HG02759 (cell line): ENCODE data around the gene CACNA2D3.

Source experiments
- ATAC-seq: cut with Tn5 transposase; IDR thresholded peaks from one replicate; pipeline ENCODE4 v1.9.1; 2021; ENCODE audit warnings: mild to moderate bottlenecking, moderate library complexity; ENCODE audit not compliant: unreplicated experiment

Gene CACNA2D3

DNA sequence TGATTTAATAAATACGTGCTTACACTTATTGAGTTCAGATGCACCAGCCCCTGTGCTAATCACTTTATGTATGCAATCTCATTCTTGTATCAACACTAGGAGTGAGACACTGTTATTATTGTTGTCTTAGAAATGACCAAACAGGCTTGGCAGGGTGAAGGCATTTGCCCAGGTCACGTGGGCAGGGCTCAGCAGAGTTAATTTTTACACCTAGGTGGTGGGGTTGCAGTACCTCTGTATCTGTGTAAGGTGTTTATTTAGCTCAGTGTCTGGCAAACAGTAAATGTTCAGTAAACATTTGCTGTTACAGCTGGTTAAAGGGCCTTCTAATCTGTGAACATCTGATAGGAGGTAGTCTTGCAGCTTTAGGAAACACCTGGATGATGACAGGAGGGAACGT is 200.0 kb downstream of the CACNA2D3 start:
- ATAC-seq, result no peak

DNA sequence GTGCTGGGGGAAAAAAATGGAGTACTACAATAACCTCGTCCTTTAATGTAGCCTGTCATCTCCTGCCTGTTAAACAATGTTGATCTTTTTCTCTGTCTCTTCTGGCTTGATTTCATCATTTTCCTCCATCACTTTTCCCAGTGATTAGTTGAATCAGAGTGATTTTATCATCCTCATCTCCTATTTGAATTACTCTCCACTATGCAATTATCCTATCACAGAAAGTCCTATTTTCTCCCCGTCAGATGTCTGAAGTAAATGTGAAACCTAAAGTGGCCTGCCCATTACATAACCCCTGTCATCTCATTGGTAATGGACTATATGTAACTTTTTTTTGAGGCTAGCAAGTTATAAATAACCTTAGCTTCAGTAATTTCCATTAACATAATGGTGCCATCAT is 201.8 kb downstream of the CACNA2D3 start:
- no peak for ATAC-seq

DNA sequence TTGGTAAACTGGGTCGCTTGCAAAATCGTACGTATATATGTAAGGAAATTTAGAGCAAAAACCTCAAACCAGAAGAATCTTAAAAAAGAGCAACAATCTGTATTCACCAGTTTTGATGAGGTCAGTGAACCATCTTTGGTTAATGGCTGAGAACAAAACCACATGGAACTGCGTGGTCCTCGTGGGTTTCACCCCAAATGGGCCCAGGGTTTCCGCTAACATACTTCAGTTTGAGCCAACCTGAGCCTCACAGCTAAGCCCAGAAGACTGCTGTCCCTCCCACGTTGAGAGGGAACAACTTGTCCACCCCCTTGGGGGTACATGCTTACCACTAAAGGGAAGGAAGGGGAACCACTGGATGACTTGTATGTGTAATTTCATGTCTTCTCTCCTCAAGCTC is 204.6 kb downstream of the CACNA2D3 start:
- no peak for ATAC-seq

DNA sequence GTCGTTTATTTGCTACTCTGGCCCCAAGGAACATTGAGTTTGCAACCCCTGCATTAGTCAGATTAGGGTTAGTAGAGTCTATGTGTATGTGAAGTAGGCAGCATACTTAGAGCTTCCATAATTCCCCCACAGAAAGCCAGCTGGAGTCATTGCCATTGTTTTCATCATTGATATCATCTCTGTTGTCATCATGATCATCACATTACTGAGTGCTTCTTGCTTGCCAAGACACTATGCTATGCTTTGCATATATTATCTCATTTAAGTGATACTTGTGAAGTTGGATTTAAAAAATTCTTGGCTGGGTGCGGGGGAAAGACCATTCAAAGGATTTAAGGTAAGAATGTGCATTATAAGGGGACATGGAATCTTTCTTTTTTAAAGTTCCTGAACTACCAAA is 209.0 kb downstream of the CACNA2D3 start:
- ATAC-seq, result no peak

DNA sequence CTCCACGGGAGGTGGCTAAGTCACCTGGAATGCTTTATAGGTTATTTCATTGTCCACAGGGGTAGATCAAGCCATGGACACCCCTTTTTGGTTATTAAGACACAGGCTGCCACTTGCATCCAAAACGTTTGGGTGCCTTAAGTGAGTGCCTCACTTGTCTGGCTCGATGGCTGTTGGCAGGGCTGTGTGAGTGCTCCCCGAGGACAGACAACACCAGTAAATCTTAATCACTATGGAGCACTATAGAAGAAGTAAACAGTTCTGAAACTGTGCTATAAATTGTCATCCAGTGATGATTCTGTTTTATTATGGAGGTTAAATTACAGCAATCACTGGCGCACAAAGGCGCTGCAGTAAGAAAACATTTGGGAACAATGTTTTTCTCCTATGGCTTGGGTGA is 215.5 kb downstream of the CACNA2D3 start:
- ATAC-seq, result no peak

DNA sequence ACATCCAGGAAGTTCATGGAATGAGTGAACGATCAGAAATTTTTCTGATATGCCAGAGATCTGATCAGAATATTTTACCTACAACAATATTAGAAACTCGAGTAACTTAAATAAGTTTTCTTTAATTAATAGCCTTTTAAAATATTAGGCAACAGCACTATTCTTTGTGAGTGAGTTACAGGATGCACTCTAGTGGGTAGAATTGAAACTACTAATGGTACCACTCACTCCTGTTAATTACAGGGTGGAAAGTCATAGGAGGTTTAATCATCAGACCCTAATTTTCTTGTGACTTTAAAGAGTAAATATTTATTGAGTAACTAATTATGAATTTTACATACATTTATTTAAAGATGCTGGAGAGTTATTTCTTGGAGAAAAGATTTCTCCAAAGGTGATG is 217.3 kb downstream of the CACNA2D3 start:
- ATAC-seq, result no peak

DNA sequence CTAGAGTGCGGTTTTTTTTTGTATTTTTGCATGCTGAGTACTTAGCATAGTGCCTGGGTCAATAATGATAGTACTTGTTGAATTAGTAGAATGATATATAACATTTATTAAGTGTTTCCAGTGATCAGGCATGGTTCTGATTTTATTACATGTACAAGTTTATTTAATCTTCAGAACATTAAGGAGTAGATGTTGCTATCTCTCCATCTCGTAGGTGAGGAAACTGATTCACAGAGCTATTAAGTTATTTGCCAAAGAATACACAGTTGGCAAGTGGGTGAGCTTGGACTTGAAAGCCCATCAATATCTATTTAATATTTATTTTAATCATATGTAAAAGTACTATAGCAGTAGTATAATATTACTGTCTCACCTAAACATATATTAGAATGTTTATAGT is 219.5 kb downstream of the CACNA2D3 start:
- ATAC-seq, result no peak

DNA sequence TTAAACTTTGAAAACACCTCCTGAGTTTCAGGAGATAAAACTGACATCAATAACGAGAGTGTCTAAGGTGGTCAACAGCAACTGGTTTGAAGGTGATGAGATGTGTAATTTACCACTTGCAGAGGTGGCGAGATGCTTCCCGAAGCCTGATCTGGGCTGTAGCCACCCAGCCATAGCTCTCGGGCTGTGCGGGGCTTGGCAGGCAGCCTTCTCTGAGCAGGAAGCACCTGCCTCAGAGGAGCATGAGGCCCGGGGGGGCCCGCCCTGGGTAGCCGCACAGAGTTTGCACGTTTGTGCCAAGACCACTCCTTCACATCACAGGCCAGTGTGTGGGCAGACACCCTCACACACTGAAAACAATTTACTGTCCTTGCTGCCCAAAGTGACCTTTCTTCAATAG is 220.3 kb downstream of the CACNA2D3 start:
- no peak for ATAC-seq

DNA sequence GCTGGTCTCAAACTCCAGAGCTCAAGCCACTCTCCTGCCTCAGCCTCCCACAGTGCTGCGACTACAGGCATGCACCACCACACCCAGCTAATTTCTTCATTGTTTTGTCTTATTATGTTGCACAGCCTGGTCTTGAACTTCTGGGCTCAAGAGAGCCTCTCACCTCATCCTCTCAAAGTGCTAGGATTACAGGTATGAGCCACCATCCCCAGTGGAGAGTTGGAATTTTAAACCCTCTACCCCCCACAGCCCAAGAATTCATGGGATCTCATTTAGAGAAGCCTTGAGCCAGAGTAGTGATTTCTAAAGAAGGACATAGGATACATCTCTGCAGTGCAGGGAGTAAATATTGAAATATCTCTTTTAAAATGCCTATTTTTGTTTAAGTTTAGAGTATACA is 221.1 kb downstream of the CACNA2D3 start:
- no peak for ATAC-seq

DNA sequence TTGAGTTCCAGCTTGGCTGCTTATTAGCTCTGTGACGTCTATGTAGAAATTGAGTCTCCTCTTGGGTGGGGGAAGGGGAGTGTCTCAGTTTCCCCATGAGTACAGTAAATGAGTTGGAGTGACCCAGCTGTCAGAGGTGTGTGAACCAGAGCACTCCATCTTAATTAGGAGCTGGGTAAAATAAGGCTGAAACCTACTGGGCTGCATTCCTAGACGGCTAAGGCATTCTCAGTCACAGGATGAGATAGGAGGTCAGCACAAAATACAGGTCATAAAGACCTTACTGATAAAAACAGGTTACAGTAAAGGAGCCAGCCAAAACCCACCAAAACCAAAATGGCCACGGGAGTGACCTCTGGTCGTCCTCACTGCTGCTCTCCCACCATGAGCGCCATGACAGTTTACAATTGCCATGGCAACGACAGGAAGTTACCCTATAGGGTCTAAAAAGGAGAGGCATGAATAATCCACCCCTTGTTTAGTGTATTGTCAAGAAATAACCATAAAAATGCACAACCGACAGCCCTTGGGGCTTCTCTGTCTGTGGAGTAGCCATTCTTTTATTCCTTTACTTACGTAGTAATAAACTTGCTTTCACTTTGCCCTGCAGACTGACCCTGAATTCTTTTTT is 222.4 kb downstream of the CACNA2D3 start:
- no peak for ATAC-seq

DNA sequence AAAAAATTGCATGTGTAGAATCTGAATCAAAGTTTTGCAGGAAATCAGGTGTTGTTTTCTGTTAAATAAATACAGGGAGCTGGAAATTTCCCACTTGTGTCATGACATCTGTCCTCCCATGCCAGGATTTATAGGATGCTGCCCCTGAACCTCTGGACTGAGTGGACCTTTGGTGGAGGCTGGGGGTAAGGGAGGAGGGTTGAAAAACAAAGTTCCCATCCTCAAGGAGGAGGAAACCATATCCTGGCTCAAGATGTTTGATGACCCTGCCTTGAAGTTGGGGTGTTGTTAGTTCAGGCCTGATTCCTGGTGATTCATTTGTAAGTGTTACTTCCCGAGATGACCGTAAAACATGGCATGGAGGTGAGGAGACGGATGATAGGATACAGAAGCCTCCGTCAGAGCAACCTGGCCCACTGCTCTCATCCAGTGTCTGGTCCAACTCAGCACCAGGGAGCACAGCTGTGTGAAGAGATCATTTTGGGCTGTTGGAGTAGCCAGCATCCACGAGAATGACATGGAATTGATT is 223.6 kb downstream of the CACNA2D3 start:
- ATAC-seq, result no peak

DNA sequence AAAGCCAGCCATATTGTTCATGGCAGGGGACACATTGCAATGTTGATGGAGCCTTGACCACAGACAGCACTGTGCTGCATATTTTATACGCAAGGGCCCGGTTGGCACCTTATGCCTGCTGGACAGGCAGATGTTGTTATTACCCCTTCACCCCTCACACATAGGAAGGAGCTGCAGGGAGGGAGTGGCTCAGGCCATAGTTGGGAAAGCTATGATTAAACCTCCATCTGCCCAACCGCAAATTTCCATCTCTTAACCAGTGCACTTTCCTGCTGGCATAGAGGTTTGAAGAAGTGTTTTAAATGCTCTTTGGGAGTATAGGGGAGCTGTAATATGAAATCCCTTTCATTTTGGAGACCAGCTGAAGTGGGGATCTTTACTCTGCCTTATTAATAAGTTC is 224.7 kb downstream of the CACNA2D3 start:
- no peak for ATAC-seq

DNA sequence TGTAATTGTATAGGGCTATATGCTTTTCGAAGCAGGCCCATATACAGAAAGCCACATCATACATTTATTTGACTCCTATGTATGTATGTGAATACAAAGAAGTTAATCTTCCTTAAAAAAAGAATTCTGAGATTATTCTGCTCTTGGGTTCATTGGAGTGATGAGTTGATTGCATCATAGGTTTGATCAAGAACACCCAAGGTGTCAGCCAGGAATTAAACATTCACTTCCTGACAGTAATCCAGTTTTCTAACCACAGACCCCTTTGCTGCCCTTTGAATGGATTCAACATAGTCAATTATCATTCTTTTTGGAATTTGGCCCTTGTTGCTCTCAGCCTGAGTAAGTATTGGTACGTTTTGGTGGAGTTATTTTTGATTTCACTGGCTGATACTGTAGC is 225.6 kb downstream of the CACNA2D3 start:
- ATAC-seq, result no peak

DNA sequence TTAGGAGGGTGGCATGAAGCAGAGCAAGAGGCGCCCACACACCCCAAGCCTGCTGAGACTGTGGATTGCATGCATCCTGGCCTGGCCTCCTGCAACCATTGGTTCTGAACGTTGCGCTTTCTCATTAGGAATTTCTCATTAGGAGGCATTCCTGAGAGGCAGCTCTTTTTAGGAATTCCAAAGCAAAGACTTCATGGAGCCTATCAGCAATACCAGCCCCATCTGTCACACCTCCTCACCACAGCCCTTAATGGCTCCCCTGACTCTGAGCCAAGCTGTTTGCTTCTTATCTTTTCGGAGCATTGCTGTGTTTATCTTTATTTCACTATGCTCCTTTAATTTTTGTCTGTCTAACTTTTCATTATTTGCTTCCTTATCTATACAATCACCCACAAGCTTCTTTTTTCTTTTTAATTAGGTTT is 226.9 kb downstream of the CACNA2D3 start:
- ATAC-seq, result no peak

DNA sequence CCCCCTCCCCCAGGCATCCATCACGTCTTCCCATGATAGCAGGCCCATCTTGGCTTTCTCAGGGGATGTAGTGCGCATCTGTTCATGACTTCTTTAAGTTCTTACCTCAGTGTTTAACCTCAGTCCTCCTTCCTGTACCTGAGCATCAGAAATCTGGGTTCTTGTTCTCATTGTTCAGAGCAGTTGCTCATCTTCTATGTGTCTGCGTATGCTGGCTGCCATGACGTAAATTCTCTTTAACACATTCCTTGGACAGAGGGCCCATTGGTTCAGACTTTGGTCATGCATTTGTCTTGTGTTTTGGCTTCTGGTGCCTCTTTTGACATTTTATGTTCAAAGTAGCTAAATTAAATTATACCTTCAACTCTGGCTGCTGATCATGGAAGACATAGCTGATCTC is 227.3 kb downstream of the CACNA2D3 start:
- no peak for ATAC-seq

DNA sequence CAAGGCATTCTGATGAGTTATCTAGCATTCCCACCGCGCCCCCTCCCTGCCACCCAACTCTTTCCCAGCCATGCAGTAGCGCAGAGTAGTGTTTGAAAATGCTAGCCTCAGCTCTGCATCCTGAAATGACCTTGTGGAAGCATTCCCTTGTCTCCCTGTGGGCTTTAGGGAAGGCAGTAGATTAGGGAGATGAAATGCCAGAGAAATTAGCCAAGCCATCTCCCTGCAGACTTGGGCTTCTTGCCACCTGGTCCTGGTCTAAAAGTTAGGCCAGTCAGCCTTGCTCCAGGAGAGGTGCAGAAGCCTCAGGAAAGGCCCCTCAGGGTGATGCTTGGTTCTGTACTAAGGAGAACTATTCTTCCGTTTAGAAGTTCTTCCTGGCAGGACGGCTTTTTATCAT is 231.2 kb downstream of the CACNA2D3 start:
- ATAC-seq, result no peak

DNA sequence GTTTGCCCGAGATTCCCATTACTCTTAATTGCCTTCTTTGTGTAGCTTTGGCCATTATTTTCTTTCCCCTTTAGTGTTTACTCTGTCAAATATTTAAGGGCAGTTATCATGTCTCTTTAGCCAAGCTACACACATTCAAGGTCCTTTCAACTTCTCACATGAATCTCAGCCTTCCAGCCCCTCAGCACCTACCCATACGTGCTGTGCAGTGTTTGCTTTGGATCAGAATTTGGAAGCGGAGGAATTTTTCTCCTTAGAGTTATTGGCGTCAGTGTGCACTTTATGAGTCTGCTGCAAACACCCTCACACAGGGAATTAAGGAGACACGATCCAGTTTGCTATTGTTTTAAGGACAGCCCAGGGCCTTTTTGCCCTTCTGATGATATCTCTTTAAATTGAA is 231.6 kb downstream of the CACNA2D3 start:
- ATAC-seq, result no peak

DNA sequence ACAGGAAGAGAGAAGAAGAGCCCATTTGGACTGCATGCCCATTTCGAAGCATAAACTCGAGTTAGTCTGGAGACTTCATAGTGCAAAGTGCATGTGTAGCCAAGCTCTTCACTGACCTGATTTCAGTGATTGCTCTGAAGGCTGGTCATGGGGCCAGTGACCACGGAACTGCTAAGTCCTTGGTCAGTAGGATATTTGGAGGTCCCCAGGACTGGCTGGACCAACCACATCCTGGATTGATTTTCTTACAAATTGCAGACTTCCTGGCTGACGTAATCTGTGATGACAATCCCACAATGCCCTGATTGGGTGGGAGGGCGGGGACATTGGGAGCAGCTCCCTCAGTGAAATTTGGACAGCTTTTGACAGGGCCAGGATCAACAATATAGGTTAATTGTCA is 233.4 kb downstream of the CACNA2D3 start:
- ATAC-seq, result no peak

DNA sequence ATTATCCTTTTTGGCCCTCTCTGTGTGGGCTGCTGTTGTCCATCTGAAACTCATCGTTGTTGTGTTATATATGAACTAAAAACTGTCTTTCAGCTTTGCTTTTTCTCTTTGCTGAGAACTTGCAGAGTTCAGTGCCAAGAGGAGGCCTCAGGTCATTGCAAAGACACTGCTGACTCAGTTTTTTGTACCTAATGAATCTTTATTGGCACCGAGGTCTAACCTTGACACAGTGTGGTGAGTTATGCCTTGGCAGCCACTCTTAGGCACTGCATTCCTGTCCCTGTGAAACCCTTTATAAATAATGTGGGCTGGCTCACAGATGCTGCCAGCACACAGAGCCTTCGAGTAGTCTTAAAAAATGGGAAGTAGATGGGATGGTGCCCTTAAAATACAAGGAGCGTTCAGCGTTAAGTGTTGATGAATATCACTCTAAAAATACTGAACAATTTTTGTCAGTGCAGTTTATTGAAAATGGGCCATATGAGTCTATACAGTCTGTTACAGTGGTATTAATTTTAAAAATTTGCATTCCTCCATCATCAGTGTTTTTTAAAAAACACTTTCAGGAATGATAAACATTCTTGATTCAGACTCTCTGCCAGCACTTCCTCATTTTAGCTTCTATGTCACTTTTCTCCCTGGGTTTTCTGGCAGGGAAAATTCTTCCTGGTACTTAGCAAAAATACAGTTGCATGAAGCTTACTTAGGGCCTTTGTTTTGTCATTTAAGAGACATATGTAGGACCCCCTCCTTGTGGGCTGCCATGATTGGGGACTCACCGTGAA is 234.1 kb downstream of the CACNA2D3 start:
- no peak for ATAC-seq

DNA sequence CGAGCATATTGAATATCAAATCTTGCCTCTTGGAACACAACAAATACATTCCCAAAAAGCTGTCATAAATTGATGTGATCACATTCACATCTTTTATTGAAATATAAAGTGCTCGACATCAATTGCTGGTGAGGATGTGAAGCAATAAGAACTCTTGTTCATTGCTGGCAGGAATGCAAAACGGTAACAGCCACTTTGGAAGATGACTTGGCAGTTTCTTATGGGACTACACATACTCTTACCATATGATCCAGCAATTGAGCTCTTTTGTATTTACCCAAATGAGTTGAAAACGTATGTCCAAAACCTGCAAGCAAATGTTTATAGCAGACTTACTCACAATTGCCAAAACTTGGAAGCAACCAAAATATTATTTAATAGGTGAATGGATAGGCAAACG is 234.9 kb downstream of the CACNA2D3 start:
- no peak for ATAC-seq

DNA sequence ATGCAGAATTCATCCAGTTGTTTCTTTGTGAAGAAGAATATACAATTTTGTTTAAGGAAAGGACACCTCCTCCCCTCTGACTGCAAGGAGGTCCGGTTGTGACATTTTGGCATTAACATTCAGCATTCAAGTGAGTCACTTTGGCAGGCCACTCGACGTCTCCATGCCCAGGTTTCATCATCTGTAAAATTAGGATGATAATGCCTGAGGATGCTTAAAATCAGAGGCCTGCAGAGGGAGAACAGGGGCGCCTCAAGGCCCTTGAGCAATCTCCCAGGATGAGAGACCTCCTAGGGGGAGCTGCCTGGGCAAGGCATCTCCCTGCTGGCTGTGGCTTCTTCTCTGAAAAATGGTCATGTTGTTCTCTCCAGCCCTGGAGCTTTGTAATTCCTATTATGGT is 236.0 kb downstream of the CACNA2D3 start:
- no peak for ATAC-seq

DNA sequence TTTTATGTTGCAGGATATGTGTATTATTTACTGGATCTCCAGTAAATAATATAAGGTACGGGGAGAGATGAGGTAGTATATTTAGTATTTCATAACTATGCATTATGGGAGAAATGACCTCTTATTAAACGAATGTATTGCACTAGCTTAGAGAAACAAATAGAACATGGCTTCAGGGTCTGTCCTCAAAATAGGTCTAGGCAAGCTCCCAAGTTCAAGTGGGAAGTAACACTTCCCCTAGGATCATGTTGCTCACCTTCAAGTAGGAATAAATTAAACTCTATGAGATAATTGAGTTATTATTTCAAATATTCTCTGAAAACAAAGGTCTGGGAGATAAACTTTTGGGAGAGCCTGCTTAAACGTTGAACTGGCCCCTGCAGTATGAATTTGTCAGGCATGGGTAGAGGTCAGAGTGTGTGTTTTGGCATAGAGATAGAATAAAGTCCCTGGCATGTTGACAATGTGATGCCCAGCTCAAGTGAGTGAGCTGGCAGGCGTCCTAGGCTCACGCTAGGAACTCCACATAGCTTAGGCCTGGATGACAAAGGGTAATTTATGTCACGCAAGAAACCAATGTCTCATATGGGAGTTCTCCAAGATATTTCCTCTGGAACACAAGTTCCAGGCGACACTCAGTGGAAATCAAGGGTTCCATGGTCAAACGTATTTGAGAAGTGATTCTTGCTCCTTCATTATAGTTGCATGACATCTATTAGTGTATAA is 236.8 kb downstream of the CACNA2D3 start:
- no peak for ATAC-seq
